Ureter (tissue), 1 donor: ENCODE measurements around the gene RNF227. TPM values are rescaled to one million over a fixed set of nuclear protein-coding genes. Genes with fewer than 3 reads are reported as not detected.

ENCODE experiments used
- DNase-seq: peaks from one replicate; pipeline ENCODE4 v3.0.0-alpha.2; 2020; ENCODE audit warnings: low spot score
- total RNA-seq: library from RNA; stranded (reverse); gene quantifications from one replicate; pipeline ENCODE4 v1.2.4, GENCODE V29; 2023
- donor health status: DM: yes; HTN: yes; CAD: no.

RNF227 gene
- total RNA-seq, 1 donor from 2014 or later, result 2.5 TPM

DNA sequence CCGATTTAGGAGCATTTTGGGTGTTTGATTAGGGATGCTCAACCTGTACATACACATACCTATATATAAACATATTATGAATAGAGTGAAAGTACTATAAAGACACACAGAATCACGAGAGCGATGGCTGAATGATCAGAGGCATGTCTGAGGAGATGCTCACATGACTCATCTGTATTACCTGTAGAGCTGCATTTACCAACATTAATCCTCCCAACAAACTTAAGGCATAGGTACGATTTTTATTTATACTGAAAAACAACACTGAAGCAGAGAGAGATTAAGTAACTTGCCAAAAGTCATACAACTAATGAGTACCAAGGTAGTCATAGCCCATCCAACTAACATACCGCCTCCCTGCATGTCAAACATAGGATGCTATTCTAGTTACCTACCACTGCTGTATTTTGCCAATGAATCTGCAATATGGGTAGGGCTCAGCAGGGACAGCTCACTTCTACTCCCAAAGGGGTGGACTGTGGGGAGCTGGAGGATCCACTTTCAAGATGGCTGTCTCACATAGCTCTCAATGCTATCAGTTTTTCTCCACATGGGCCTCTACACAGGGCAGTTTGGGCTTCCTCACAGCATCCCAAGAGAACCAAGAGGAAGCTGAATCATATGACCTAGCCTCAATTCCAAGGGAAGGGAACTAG is 51.0 kb downstream of the RNF227 start:
- DNase-seq, result peak; percentile 20

DNA sequence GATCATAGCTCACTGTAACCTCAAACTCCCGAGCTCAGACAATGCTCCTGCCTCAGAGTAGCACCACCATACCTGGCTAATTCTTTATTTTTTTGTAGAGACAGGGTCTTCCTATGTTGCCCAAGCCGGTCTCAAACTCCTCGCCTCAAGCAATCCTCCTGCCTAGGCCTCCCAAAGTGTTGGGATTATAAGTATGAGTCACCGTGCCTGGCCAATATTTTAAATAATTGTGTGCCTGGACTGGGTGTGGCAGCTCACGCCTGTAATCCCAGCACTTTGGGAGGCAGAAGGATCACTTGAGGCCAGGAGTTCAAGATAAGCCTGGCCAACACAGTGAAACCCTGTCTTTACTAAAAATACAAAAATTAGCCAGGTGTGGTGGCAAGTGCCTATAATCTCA is 51.7 kb downstream of the RNF227 start:
- DNase-seq, result peak; percentile 27

Other genes with a start within 250 kb of the RNF227 start
- 131 TPM for gene TP53, start 228.8 kb downstream of the RNF227 start, total RNA-seq
- gene WRAP53, start 227.8 kb downstream of the RNF227 start, total RNA-seq, result 6.5 TPM
- gene EFNB3, start 211.1 kb downstream of the RNF227 start, total RNA-seq, result 2.3 TPM
- gene DNAH2, start 198.5 kb downstream of the RNF227 start, total RNA-seq, result 1.5 TPM
- 31.8 TPM for gene KDM6B, start 82.1 kb downstream of the RNF227 start, total RNA-seq
- 9.9 TPM for gene TMEM88, start 61.2 kb downstream of the RNF227 start, total RNA-seq
- gene NAA38, start 58.7 kb downstream of the RNF227 start, total RNA-seq, result 98.6 TPM
- 15.7 TPM for gene CYB5D1, start 58.3 kb downstream of the RNF227 start, total RNA-seq
- 225 TPM for gene CHD3, start 27.5 kb downstream of the RNF227 start, total RNA-seq
- gene KCNAB3, start 13.6 kb upstream of the RNF227 start, total RNA-seq, result 7.9 TPM
- 166 TPM for gene TRAPPC1, start 15.7 kb upstream of the RNF227 start, total RNA-seq
- 25.6 TPM for gene CNTROB, start 15.9 kb upstream of the RNF227 start, total RNA-seq
- gene GUCY2D, start 86.3 kb upstream of the RNF227 start, total RNA-seq, result 0.81 TPM
- 5.3 TPM for gene ALOX15B, start 122.8 kb upstream of the RNF227 start, total RNA-seq
- gene ALOX12B, start 171.4 kb upstream of the RNF227 start, total RNA-seq, result 0.62 TPM
- gene ALOXE3, start 202.2 kb upstream of the RNF227 start, total RNA-seq, result 0.44 TPM
- not detected for gene HES7, start 207.8 kb upstream of the RNF227 start, total RNA-seq
- 152 TPM for gene PER1, start 236.1 kb upstream of the RNF227 start, total RNA-seq
- 87.9 TPM for gene VAMP2, start 246.7 kb upstream of the RNF227 start, total RNA-seq